GM12892 (cell line): ENCODE results near the gene OLFM3.

Experiments
- POLR2A ChIP-seq: IDR thresholded peaks from 2 replicates; pipeline ENCODE4 v1.6.1; 2011; ENCODE audit warnings: low read depth, low read length, control low read depth
- POLR2AphosphoS5 ChIP-seq: IDR thresholded peaks from 2 replicates; pipeline ENCODE4 v1.6.1; 2011; ENCODE audit warnings: low read depth, low read length, control low read depth
- TAF1 ChIP-seq: IDR thresholded peaks from 2 replicates; pipeline ENCODE4 v1.6.1; 2011; ENCODE audit warnings: low read depth, mild to moderate bottlenecking, control low read depth, low read length, borderline replicate concordance

GRCh38 chr1:102045752-102046151 lies 49.0 kb upstream of the OLFM3 start:
- no peak for TF ChIP-seq POLR2AphosphoS5
- no peak for TF ChIP-seq POLR2A
- TF ChIP-seq TAF1 = no peak
